Astrocyte of the hippocampus (primary cell): ENCODE measurements around the gene MROH9.

Experiments used
- DNase-seq: peaks from one replicate; pipeline ENCODE4 v3.0.0; 2011; ENCODE audit warnings: low read depth, low spot score

Gene MROH9

GRCh38 chr1:170967042-170967910 lies 31.9 kb downstream of the MROH9 start:
- peak; percentile 66 for DNase-seq

- DNase-seq: no peak
These were observed 34.9 kb downstream of the MROH9 start for GRCh38 chr1:170970256-170970655.

GRCh38 chr1:170978371-170978910 lies 43.1 kb downstream of the MROH9 start:
- DNase-seq: no peak

- no peak for DNase-seq
These were observed 50.1 kb downstream of the MROH9 start for GRCh38 chr1:170985406-170985805.

GRCh38 chr1:170986901-170987300 lies 51.6 kb downstream of the MROH9 start:
- DNase-seq: no peak

GRCh38 chr1:170987424-170987823 lies 52.1 kb downstream of the MROH9 start:
- DNase-seq: no peak

GRCh38 chr1:170993151-170993550 lies 57.8 kb downstream of the MROH9 start:
- DNase-seq: no peak

- no peak for DNase-seq
These were observed 58.4 kb downstream of the MROH9 start for GRCh38 chr1:170993717-170994116.

GRCh38 chr1:171014880-171015279 lies 79.5 kb downstream of the MROH9 start:
- no peak for DNase-seq

- no peak for DNase-seq
These were observed 82.1 kb downstream of the MROH9 start for GRCh38 chr1:171017426-171017825.

GRCh38 chr1:171019971-171020370 lies 84.6 kb downstream of the MROH9 start:
- DNase-seq: no peak

- DNase-seq: no peak
These were observed 97.7 kb downstream of the MROH9 start for GRCh38 chr1:171032822-171033702.

GRCh38 chr1:171037626-171038025 lies 102.3 kb downstream of the MROH9 start:
- DNase-seq: no peak

GRCh38 chr1:171038284-171038683 lies 103.0 kb downstream of the MROH9 start:
- no peak for DNase-seq

GRCh38 chr1:171048014-171048413 lies 112.7 kb downstream of the MROH9 start:
- no peak for DNase-seq

GRCh38 chr1:171052977-171053376 lies 117.6 kb downstream of the MROH9 start:
- DNase-seq: no peak

GRCh38 chr1:171055966-171056643 lies 120.8 kb downstream of the MROH9 start:
- DNase-seq: no peak

- no peak for DNase-seq
These were observed 126.2 kb downstream of the MROH9 start for GRCh38 chr1:171061425-171062143.

- DNase-seq: no peak
These were observed 127.6 kb downstream of the MROH9 start for GRCh38 chr1:171062902-171063301.

GRCh38 chr1:171075041-171075440 lies 139.7 kb downstream of the MROH9 start:
- no peak for DNase-seq

GRCh38 chr1:171081314-171081753 lies 146.0 kb downstream of the MROH9 start:
- peak; percentile 63 for DNase-seq
